ENCODE data around the gene UBAC2. TPM values are rescaled to one million over a fixed set of nuclear protein-coding genes. Genes with fewer than 3 reads are reported as not detected.
A peak's percentile ranks its signal among the peaks of the same experiment; 100 is the strongest.

The UBAC2 gene
- total and polyA plus RNA-seq, 2 donors (not counting 3 experiments of a cell fraction or from before 2014, with no cell fraction given): 45.7 to 54.4 TPM

GRCh38 chr13:99258210-99258860 is 57.7 kb downstream of the UBAC2 start, which contains the start of gene GPR18:
Gene GPR18, minus strand, starts transcription at chr13:99258379. Its CDS starts 2,507 bp downstream, at chr13:99255872.
- Histone ChIP-seq H3K9ac (replicated peaks; ENCODE audit: extremely low read depth, insufficient read depth, low read length) (no peak within 1 kb of the TSS), H3K27ac (ENCODE audit: insufficient read depth, low read depth, low read length) (no peak within 1 kb of the TSS), H3K9me1 (replicated peaks; ENCODE audit: control insufficient read depth, extremely low read depth, insufficient read depth, low read length) (no peaks in the 10 kb centered on the region), H3K27me3 (ENCODE audit: control insufficient read depth in 2 of 2, insufficient read depth in 2 of 2, low read length in 2 of 2) (no peaks in the 10 kb centered on the region), H3K9me3 (replicated peaks; ENCODE audit: control insufficient read depth, insufficient read depth, low read length) (no peaks in the 10 kb centered on the region), H3K4me3 (replicated peaks in 1 of 3; ENCODE audit: insufficient read depth in 1 of 3, low read depth in 1 of 3, low read length in 3 of 3) (no peak within 1 kb of the TSS), H2AFZ (ENCODE audit: low read depth, low read length) (no peak within 1 kb of the TSS), H3K4me1 (ENCODE audit: control insufficient read depth, extremely low read depth, insufficient read depth, low read length) (peaks cover 9% of the 10 kb centered on the region), H3K36me3 (ENCODE audit: control insufficient read depth in 2 of 2, extremely low read depth in 1 of 2, insufficient read depth in 2 of 2, low read length in 2 of 2) (peaks cover 0 to 2% of the 10 kb centered on the region in 2 experiments), H4K20me1 (replicated peaks; ENCODE audit: control insufficient read depth, extremely low read depth, insufficient read depth, low read length) (no peaks in the 10 kb centered on the region), H3K4me2 (ENCODE audit: insufficient read depth, low read length) (peak within 1 kb of the TSS; percentile 16), H3K79me2 (ENCODE audit: control insufficient read depth, insufficient read depth, low read length) (no peaks in the 10 kb centered on the region)
- intact Hi-C loops (cut with micrococcal nuclease) (no loop called here), dilution Hi-C loops (cut with MboI; ENCODE audit: extremely low pct_ligation_motif_present, low sequenced_read_pairs) (loop anchor here (25.0 kb wide), 1 partner anchor 96 kb away; no protein-coding TSS in a partner anchor)
- DNase-seq (ENCODE audit: low read depth, low spot score) (peak; percentile 15), FAIRE-seq (no peak)
- BruUV-seq (replicated peaks): no TSS peak
- CTCF ChIA-PET: interaction anchor here (2.1 kb wide), 2 partner anchors 11 to 82 kb away, joined by 11 to 12 read pairs; no protein-coding TSS in a partner anchor
- TF ChIP-seq, protein P1, sequence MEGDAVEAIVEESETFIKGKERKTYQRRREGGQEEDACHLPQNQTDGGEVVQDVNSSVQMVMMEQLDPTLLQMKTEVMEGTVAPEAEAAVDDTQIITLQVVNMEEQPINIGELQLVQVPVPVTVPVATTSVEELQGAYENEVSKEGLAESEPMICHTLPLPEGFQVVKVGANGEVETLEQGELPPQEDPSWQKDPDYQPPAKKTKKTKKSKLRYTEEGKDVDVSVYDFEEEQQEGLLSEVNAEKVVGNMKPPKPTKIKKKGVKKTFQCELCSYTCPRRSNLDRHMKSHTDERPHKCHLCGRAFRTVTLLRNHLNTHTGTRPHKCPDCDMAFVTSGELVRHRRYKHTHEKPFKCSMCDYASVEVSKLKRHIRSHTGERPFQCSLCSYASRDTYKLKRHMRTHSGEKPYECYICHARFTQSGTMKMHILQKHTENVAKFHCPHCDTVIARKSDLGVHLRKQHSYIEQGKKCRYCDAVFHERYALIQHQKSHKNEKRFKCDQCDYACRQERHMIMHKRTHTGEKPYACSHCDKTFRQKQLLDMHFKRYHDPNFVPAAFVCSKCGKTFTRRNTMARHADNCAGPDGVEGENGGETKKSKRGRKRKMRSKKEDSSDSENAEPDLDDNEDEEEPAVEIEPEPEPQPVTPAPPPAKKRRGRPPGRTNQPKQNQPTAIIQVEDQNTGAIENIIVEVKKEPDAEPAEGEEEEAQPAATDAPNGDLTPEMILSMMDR (IDR thresholded peaks at IDR 0.05; ENCODE audit: extremely low read depth in 1 of 2, insufficient read depth in 1 of 2, low read depth in 1 of 2, low read length in 2 of 2): no peak
- TF ChIP-seq FOS (IDR thresholded peaks at IDR 0.05; ENCODE audit: borderline replicate concordance, insufficient read depth, low read length) (no peak), EZH2 (IDR thresholded peaks at IDR 0.05; ENCODE audit: borderline replicate concordance, low read depth, low read length, severe bottlenecking) (no peak)
- POLR2A ChIA-PET: no interaction called here

- no peaks in the 10 kb centered on the region for H3K27me3 ChIP-seq (ENCODE audit: control insufficient read depth in 2 of 2, insufficient read depth in 2 of 2, low read length in 2 of 2)
- no peaks in the 10 kb centered on the region for H3K9me1 ChIP-seq (replicated peaks; ENCODE audit: control insufficient read depth, extremely low read depth, insufficient read depth, low read length)
- H3K9me3 ChIP-seq (replicated peaks; ENCODE audit: control insufficient read depth, insufficient read depth, low read length): no peaks in the 10 kb centered on the region
- CTCF ChIA-PET: interaction anchor here (2.1 kb wide), 2 partner anchors 11 to 83 kb away, joined by 11 to 12 read pairs; no protein-coding TSS in a partner anchor
- no TSS peak for BruUV-seq (replicated peaks)
- H3K36me3 ChIP-seq (ENCODE audit: control insufficient read depth in 2 of 2, extremely low read depth in 1 of 2, insufficient read depth in 2 of 2, low read length in 2 of 2): peaks cover 0 to 2% of the 10 kb centered on the region in 2 experiments
- H3K4me3 ChIP-seq (replicated peaks in 1 of 3; ENCODE audit: insufficient read depth in 1 of 3, low read depth in 1 of 3, low read length in 3 of 3): no peak overlapping the region
- H3K9ac ChIP-seq (replicated peaks; ENCODE audit: extremely low read depth, insufficient read depth, low read length): no peak overlapping the region
- peaks cover 14% of the 10 kb centered on the region for H3K4me1 ChIP-seq (ENCODE audit: control insufficient read depth, extremely low read depth, insufficient read depth, low read length)
- intact Hi-C loops (cut with micrococcal nuclease) (no loop called here), dilution Hi-C loops (cut with MboI; ENCODE audit: extremely low pct_ligation_motif_present, low sequenced_read_pairs) (loop anchor here (25.0 kb wide), 1 partner anchor 97 kb away; no protein-coding TSS in a partner anchor)
- H2AFZ ChIP-seq (ENCODE audit: low read depth, low read length): no peak overlapping the region
- H3K79me2 ChIP-seq (ENCODE audit: control insufficient read depth, insufficient read depth, low read length): no peaks in the 10 kb centered on the region
- H3K4me2 ChIP-seq (ENCODE audit: insufficient read depth, low read length): no peak overlapping the region
- H3K27ac ChIP-seq (ENCODE audit: insufficient read depth, low read depth, low read length): no peak overlapping the region
- H4K20me1 ChIP-seq (replicated peaks; ENCODE audit: control insufficient read depth, extremely low read depth, insufficient read depth, low read length): no peaks in the 10 kb centered on the region
- FAIRE-seq (no peak), DNase-seq (ENCODE audit: low read depth, low spot score) (no peak)
- TF ChIP-seq, protein P2, sequence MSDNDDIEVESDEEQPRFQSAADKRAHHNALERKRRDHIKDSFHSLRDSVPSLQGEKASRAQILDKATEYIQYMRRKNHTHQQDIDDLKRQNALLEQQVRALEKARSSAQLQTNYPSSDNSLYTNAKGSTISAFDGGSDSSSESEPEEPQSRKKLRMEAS (IDR thresholded peaks at IDR 0.05; ENCODE audit: insufficient read depth, insufficient read length): no peak
- TF ChIP-seq JUN (IDR thresholded peaks at IDR 0.05; ENCODE audit: borderline replicate concordance, insufficient read depth, insufficient read length, low read depth) (no peak), MYC (IDR thresholded peaks at IDR 0.05; ENCODE audit: low read depth, low read length) (no peak), FOS (IDR thresholded peaks at IDR 0.05; ENCODE audit: borderline replicate concordance, insufficient read depth, low read length) (no peak), POLR2AphosphoS5 (IDR thresholded peaks at IDR 0.05; ENCODE audit: insufficient read depth, low read depth, low read length) (no peak), EZH2 (IDR thresholded peaks at IDR 0.05; ENCODE audit: borderline replicate concordance, low read depth, low read length, severe bottlenecking) (no peak), GATA2 (IDR thresholded peaks at IDR 0.05; ENCODE audit: insufficient read depth, insufficient read length, low read depth, low read length) (no peak), POLR2A (IDR thresholded peaks at IDR 0.05; ENCODE audit: low read depth, low read length) (no peak)
- TF ChIP-seq, protein P1 (IDR thresholded peaks at IDR 0.05; ENCODE audit: extremely low read depth in 1 of 2, insufficient read depth in 1 of 2, low read depth in 1 of 2, low read length in 2 of 2): no peak
- POLR2A ChIA-PET: no interaction called here
Observed at GRCh38 chr13:99258946-99259345, 58.3 kb downstream of the UBAC2 start.
